Cerebellar nuclear complex (tissue), 1 donor: ENCODE measurements around the gene C6orf163.
"Not testable (repeated sequence)": the region's sequence is repeated elsewhere in the genome, so short reads cannot be mapped to it uniquely, and the experiment has no call there.

Experiments used
- DNase-seq, 2 experiments: peaks; one replicate each; lab custom pipeline; 2025; lab: John Stamatoyannopoulos, UW

C6orf163 gene

GRCh38 chr6:87344731-87345130 lies at the start of gene C6orf163:
Gene C6orf163, plus strand, starts transcription at chr6:87344813. Its CDS starts 287 bp downstream, at chr6:87345100.
- DNase-seq, result no peak

GRCh38 chr6:87297119-87297518 lies 47.5 kb upstream of the C6orf163 start:
- no peak for DNase-seq

GRCh38 chr6:87301277-87301676 lies 43.3 kb upstream of the C6orf163 start:
- not testable (repeated sequence) for DNase-seq

GRCh38 chr6:87308970-87309369 lies 35.6 kb upstream of the C6orf163 start:
- DNase-seq, result no peak

- DNase-seq, result no peak
Measured at GRCh38 chr6:87312860-87313259, 31.8 kb upstream of the C6orf163 start.

GRCh38 chr6:87315071-87315470 lies 29.5 kb upstream of the C6orf163 start:
- DNase-seq, result no peak

GRCh38 chr6:87319271-87319987 lies 25.2 kb upstream of the C6orf163 start:
- DNase-seq, result no peak

GRCh38 chr6:87322304-87323212 lies 22.1 kb upstream of the C6orf163 start, which contains the start of gene SMIM8:
Gene SMIM8, plus strand, starts transcription at chr6:87322588. Its CDS starts 14,444 bp downstream, at chr6:87337032.
- no peak for DNase-seq

- not testable (repeated sequence) for DNase-seq
Measured at GRCh38 chr6:87323880-87324279, 20.7 kb upstream of the C6orf163 start.

GRCh38 chr6:87330961-87331360 lies 13.7 kb upstream of the C6orf163 start:
- no peak for DNase-seq

GRCh38 chr6:87333033-87333432 lies 11.6 kb upstream of the C6orf163 start:
- DNase-seq, result no peak

GRCh38 chr6:87333591-87334181 lies 10.9 kb upstream of the C6orf163 start:
- no peak for DNase-seq

- DNase-seq, result no peak
Measured at GRCh38 chr6:87334683-87335082, 9.9 kb upstream of the C6orf163 start.

GRCh38 chr6:87336367-87336766 lies 8.2 kb upstream of the C6orf163 start:
- no peak for DNase-seq

- no peak for DNase-seq
Measured at GRCh38 chr6:87340230-87340629, 4.4 kb upstream of the C6orf163 start.

- DNase-seq, result no peak
Measured at GRCh38 chr6:87341158-87341557, 3.5 kb upstream of the C6orf163 start.

- no peak for DNase-seq
Measured at GRCh38 chr6:87341899-87342298, 2.7 kb upstream of the C6orf163 start.

- DNase-seq, result no peak
Measured at GRCh38 chr6:87342829-87343228, 1.8 kb upstream of the C6orf163 start.

GRCh38 chr6:87346700-87347099 lies 2.1 kb downstream of the C6orf163 start:
- DNase-seq, result no peak

GRCh38 chr6:87349896-87350295 lies 5.3 kb downstream of the C6orf163 start:
- DNase-seq, result no peak

- no peak for DNase-seq
Measured at GRCh38 chr6:87350516-87350915, 5.9 kb downstream of the C6orf163 start.

- no peak for DNase-seq
Measured at GRCh38 chr6:87351583-87351982, 7.0 kb downstream of the C6orf163 start.

- no peak for DNase-seq
Measured at GRCh38 chr6:87356181-87356580, 11.6 kb downstream of the C6orf163 start.
